ENCODE results near the gene PGM5.

DNA sequence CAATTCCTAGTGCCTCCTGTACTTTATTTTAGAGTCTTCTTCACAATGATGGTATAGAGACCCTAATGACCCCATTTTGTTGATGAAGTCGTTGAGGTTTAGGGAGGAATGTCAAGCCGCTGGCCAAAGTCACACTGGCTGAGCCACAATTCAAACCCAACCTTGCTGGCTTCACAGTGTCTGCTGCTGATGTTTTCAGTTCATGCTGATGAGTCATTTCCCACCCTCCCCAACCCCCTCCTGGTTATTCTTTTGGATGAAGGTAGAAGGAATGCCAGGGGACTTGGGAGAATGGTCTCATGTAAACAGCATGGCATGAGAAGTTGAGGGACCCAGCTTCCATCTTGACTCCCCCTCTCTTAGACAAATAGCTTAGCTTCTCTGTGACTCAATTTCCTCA is 115.7 kb downstream of the PGM5 start:
- TF ChIP-seq, protein P1, sequence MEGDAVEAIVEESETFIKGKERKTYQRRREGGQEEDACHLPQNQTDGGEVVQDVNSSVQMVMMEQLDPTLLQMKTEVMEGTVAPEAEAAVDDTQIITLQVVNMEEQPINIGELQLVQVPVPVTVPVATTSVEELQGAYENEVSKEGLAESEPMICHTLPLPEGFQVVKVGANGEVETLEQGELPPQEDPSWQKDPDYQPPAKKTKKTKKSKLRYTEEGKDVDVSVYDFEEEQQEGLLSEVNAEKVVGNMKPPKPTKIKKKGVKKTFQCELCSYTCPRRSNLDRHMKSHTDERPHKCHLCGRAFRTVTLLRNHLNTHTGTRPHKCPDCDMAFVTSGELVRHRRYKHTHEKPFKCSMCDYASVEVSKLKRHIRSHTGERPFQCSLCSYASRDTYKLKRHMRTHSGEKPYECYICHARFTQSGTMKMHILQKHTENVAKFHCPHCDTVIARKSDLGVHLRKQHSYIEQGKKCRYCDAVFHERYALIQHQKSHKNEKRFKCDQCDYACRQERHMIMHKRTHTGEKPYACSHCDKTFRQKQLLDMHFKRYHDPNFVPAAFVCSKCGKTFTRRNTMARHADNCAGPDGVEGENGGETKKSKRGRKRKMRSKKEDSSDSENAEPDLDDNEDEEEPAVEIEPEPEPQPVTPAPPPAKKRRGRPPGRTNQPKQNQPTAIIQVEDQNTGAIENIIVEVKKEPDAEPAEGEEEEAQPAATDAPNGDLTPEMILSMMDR (conservative IDR thresholded peaks at IDR 0.05; ENCODE audit: low read depth, low read length), result no peak
- no peak for TF ChIP-seq EZH2 (IDR thresholded peaks at IDR 0.05; ENCODE audit: borderline replicate concordance, low read depth, low read length, poor library complexity, severe bottlenecking)

Data from A673 (cell line).